Mesendoderm (in vitro differentiated cells): ENCODE measurements around the gene DGAT2.
"Not testable (repeated sequence)": the region's sequence is repeated elsewhere in the genome, so short reads cannot be mapped to it uniquely, and the experiment has no call there.

Source experiments
- DNase-seq: peaks from one replicate; pipeline ENCODE4 v3.0.0; 2013
- H2AK5ac ChIP-seq: 2 replicates; pipeline ENCODE4 v1.6.1; 2013; ENCODE audit warnings: low read length, inconsistent platforms
- H2BK120ac ChIP-seq: 2 replicates; pipeline ENCODE4 v1.6.1; 2013; ENCODE audit warnings: low read depth, mild to moderate bottlenecking, low read length, moderate library complexity, mixed read lengths
- H2BK15ac ChIP-seq: replicated peaks from 2 replicates; pipeline ENCODE4 v1.6.1; 2013; ENCODE audit warnings: low read depth, mild to moderate bottlenecking, moderate library complexity
- H2BK5ac ChIP-seq: 2 replicates; pipeline ENCODE4 v1.6.1; 2013; ENCODE audit warnings: low read length, inconsistent platforms
- H3K18ac ChIP-seq: 2 replicates; pipeline ENCODE4 v1.6.1; 2013; ENCODE audit warnings: mild to moderate bottlenecking, low read length, mixed read lengths
- H3K23ac ChIP-seq: one replicate; pipeline ENCODE4 v1.6.1; 2013; ENCODE audit warnings: low read length
- H3K27ac ChIP-seq: 2 replicates; pipeline ENCODE4 v1.5.1; 2013; ENCODE audit warnings: low read depth, mild to moderate bottlenecking, inconsistent platforms, low read length, moderate library complexity
- H3K27me3 ChIP-seq: 2 replicates; pipeline ENCODE4 v1.6.1; 2013; ENCODE audit warnings: low read length, control low read depth, mild to moderate bottlenecking, inconsistent platforms; ENCODE audit not compliant: insufficient read depth, poor library complexity
- H3K36me3 ChIP-seq: 2 replicates; pipeline ENCODE4 v1.6.1; 2013; ENCODE audit warnings: low read length, inconsistent platforms; ENCODE audit not compliant: control insufficient read depth, insufficient read depth
- H3K4ac ChIP-seq: one replicate; pipeline ENCODE4 v1.6.1; 2013; ENCODE audit warnings: low read depth, mild to moderate bottlenecking, low read length, moderate library complexity
- H3K4me1 ChIP-seq: 2 replicates; pipeline ENCODE4 v1.6.1; 2013; ENCODE audit warnings: low read depth, low read length, inconsistent platforms; ENCODE audit not compliant: control insufficient read depth
- H3K4me2 ChIP-seq: 2 replicates; pipeline ENCODE4 v1.6.1; 2013; ENCODE audit warnings: low read length
- H3K4me3 ChIP-seq: 2 replicates; pipeline ENCODE4 v1.5.1; 2013; ENCODE audit warnings: mild to moderate bottlenecking, low read length
- H3K56ac ChIP-seq: one replicate; pipeline ENCODE4 v1.6.1; 2013; ENCODE audit warnings: low read length
- H3K79me1 ChIP-seq: 2 replicates; pipeline ENCODE4 v1.6.1; 2013; ENCODE audit warnings: low read length, inconsistent platforms
- H3K79me2 ChIP-seq: 2 replicates; pipeline ENCODE4 v1.6.1; 2013; ENCODE audit warnings: mild to moderate bottlenecking, low read length; ENCODE audit not compliant: control insufficient read depth, insufficient read depth
- H3K9ac ChIP-seq: 2 replicates; pipeline ENCODE4 v1.6.1; 2013; ENCODE audit warnings: low read length, inconsistent platforms
- H4K5ac ChIP-seq: one replicate; pipeline ENCODE4 v1.6.1; 2013; ENCODE audit warnings: low read length
- H4K8ac ChIP-seq: one replicate; pipeline ENCODE4 v1.6.1; 2013; ENCODE audit warnings: low read depth, mild to moderate bottlenecking, control low read depth, low read length, moderate library complexity
- WGBS: extraction: QIAGEN DNeasy Blood & Tissue Kit; methylation state at CpG from one replicate; pipeline ENCODE4 v1.1.7; 2013; ENCODE audit warnings: low lambda C conversion rate, missing lambda C conversion rate; ENCODE audit not compliant: insufficient coverage; ENCODE audit errors: extremely low coverage; 5-methylcytosine and 5-hydroxymethylcytosine counted together

DGAT2 gene

DNA sequence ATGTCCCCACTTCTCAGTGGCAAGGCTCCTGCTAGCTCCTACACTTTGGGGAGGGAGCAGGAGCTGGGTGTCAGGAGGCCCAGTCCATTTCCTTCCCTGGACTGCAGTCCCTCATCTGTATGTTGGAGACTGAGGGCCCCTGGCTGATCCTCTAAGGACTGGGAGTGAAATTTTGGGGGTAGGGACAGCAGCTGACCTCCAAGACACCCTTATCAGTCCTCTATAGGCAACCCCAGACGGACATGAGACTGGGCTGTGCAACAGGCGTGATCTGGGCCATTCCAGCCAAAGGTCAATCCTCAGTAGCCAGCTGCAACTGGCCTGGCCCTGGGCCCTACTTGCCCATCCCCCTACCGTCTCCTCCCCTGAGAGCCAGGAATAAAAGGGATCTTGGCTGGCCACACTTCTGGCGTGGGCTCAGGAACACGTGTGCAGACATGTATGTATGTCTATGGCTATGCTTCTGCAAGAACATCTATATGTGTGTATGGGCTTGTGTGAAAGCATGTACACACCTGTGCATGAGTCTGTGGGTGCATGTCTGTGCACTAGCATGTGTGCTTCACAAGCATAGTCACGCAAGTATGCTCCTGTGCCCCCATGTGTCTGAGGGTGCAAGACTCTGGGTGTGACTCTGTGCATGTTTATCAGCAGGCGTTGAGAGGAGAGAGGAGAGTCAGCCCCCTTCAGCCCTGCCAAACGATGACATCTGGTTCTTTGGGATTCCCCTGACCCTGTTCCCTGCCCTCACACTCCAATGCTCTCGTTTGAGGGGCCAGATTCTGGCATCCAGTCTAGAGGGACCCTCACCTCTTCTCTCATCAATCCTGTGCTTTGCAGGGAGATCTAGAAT, 24.6 kb upstream of the DGAT2 start:
- Histone ChIP-seq H3K4me1 (no peaks in the 10 kb centered on the region), H2BK15ac (no peak overlapping the region), H2AK5ac (no peak overlapping the region), H3K36me3 (no peaks in the 10 kb centered on the region), H2BK120ac (no peak overlapping the region), H3K18ac (no peak overlapping the region), H3K79me1 (no peaks in the 10 kb centered on the region), H3K27me3 (no peaks in the 10 kb centered on the region), H3K27ac (no peak overlapping the region), H3K79me2 (no peaks in the 10 kb centered on the region), H2BK5ac (no peak overlapping the region), H3K4me3 (no peak overlapping the region), H4K8ac (no peak overlapping the region), H3K4me2 (no peak overlapping the region), H3K4ac (no peak overlapping the region), H3K9ac (no peak overlapping the region), H4K5ac (no peak overlapping the region), H3K56ac (no peak overlapping the region), H3K23ac (no peak overlapping the region)
- DNase-seq, result no peak
- WGBS, result no CpG with 5 or more reads among the region's 9 CpGs

DNA sequence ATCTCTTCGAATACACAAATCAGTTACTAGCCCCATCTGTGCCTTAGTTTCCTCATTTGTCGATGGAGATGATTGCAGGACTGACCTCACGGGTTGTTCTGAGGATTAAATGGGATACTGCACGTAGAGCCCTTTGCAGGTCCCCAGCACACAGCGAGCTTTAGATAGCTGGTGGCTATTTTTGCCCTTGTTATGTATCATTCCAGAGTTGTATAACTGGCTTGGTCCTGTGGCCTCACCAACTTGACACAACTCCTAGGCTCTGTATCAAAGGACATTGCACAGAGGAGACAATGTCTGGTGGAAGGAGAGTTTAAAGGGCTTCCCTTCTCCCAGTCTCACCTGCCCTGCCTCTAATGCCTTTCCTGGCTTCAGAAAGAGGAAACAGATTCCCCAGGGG, 22.8 kb upstream of the DGAT2 start:
- DNase-seq, result no peak
- Histone ChIP-seq H3K36me3 (no peaks in the 10 kb centered on the region), H3K9ac (no peak overlapping the region), H2BK15ac (no peak overlapping the region), H2BK5ac (no peak overlapping the region), H3K4me3 (no peak overlapping the region), H3K23ac (no peak overlapping the region), H2AK5ac (no peak overlapping the region), H3K4ac (no peak overlapping the region), H3K27me3 (no peaks in the 10 kb centered on the region), H3K27ac (no peak overlapping the region), H3K56ac (no peak overlapping the region), H3K79me2 (no peaks in the 10 kb centered on the region), H3K79me1 (no peaks in the 10 kb centered on the region), H3K18ac (no peak overlapping the region), H4K8ac (no peak overlapping the region), H4K5ac (no peak overlapping the region), H3K4me2 (no peak overlapping the region), H2BK120ac (no peak overlapping the region), H3K4me1 (no peaks in the 10 kb centered on the region)
- WGBS, result no CpG with 5 or more reads among the region's 5 CpGs

- H3K27ac ChIP-seq, H3K4me1 ChIP-seq, H2BK120ac ChIP-seq, H4K8ac ChIP-seq, H3K79me1 ChIP-seq, DNase-seq, H3K56ac ChIP-seq, H3K4me2 ChIP-seq, H2BK15ac ChIP-seq, H3K23ac ChIP-seq, H3K9ac ChIP-seq, H3K18ac ChIP-seq, H3K4ac ChIP-seq, H3K36me3 ChIP-seq, H3K4me3 ChIP-seq, H3K79me2 ChIP-seq, H4K5ac ChIP-seq, H2BK5ac ChIP-seq, H2AK5ac ChIP-seq, H3K27me3 ChIP-seq: not testable (repeated sequence)
- WGBS, result no CpG with 5 or more reads among the region's 26 CpGs
Measured at GRCh38 chr11:75748729-75749273, 19.8 kb upstream of the DGAT2 start.

DNA sequence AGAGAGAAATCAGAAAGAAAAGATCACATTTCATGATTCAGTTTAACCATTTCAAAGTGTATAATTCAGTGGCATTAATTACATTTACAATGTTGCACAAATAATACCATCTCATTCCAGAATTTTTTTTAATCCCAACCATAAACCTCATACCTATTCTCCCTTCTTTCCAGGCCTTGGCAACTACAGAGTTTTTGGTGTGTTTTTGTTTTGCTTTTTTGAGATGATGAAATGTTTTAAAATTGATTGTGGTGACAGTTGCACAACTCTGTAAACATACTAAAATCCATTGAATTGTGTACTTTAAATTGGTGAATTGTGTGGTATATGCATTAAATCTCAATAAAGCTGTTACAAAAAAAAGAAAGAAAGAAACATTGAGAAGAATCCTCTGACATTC, 13.6 kb upstream of the DGAT2 start:
- H2BK120ac ChIP-seq, DNase-seq, H3K27ac ChIP-seq, H3K27me3 ChIP-seq, H3K56ac ChIP-seq, H2BK5ac ChIP-seq, H3K4me3 ChIP-seq, H3K4me1 ChIP-seq, H2AK5ac ChIP-seq, H3K9ac ChIP-seq, H3K23ac ChIP-seq, H3K18ac ChIP-seq, H3K36me3 ChIP-seq, H4K8ac ChIP-seq, H4K5ac ChIP-seq, H3K4ac ChIP-seq, H3K79me1 ChIP-seq, H3K4me2 ChIP-seq, H3K79me2 ChIP-seq, H2BK15ac ChIP-seq: not testable (repeated sequence)

- no peak overlapping the region for H3K23ac ChIP-seq
- no peaks in the 10 kb centered on the region for H3K27me3 ChIP-seq
- no peak overlapping the region for H4K8ac ChIP-seq
- H3K27ac ChIP-seq, result no peak overlapping the region
- H2BK120ac ChIP-seq, result no peak overlapping the region
- no peak overlapping the region for H3K4me2 ChIP-seq
- no peak overlapping the region for H2AK5ac ChIP-seq
- H3K18ac ChIP-seq, result no peak overlapping the region
- H2BK5ac ChIP-seq, result no peak overlapping the region
- H3K36me3 ChIP-seq, result no peaks in the 10 kb centered on the region
- H3K4ac ChIP-seq, result no peak overlapping the region
- H4K5ac ChIP-seq, result no peak overlapping the region
- H2BK15ac ChIP-seq, result no peak overlapping the region
- H3K9ac ChIP-seq, result no peak overlapping the region
- H3K56ac ChIP-seq, result no peak overlapping the region
- H3K79me2 ChIP-seq, result no peaks in the 10 kb centered on the region
- DNase-seq, result no peak
- no peaks in the 10 kb centered on the region for H3K4me1 ChIP-seq
- no peaks in the 10 kb centered on the region for H3K79me1 ChIP-seq
- WGBS, result no CpG with 5 or more reads among the region's 2 CpGs
- no peak overlapping the region for H3K4me3 ChIP-seq
Measured at GRCh38 chr11:75757651-75758050, 10.9 kb upstream of the DGAT2 start.

DNA sequence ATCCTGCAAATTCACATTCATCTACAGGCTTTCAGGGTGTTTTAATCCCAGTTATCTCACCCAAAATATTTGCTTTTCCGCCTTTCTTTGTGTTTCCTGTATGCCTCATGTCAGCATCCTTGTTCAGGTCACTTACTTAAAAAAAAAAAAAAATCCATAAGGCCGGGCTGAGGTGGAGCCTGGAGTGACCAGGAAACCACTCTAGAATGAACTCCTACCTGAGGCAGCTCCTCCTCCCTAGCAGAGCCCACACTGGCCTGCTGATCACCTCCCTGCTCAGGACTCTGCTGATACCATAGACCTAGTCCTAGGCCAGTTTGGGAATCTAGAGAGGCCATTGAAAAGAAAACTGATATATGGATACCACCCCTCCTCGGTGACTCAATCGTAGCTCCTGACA, 8.7 kb upstream of the DGAT2 start:
- no peak overlapping the region for H3K23ac ChIP-seq
- H3K4me2 ChIP-seq, result no peak overlapping the region
- H3K79me2 ChIP-seq, result no peaks in the 10 kb centered on the region
- no peak overlapping the region for H2AK5ac ChIP-seq
- H4K8ac ChIP-seq, result no peak overlapping the region
- H2BK5ac ChIP-seq, result no peak overlapping the region
- no peaks in the 10 kb centered on the region for H3K4me1 ChIP-seq
- no peak overlapping the region for H3K4ac ChIP-seq
- no peaks in the 10 kb centered on the region for H3K79me1 ChIP-seq
- H3K9ac ChIP-seq, result no peak overlapping the region
- H4K5ac ChIP-seq, result no peak overlapping the region
- H3K4me3 ChIP-seq, result no peak overlapping the region
- no peak overlapping the region for H3K56ac ChIP-seq
- H3K27ac ChIP-seq, result no peak overlapping the region
- no peaks in the 10 kb centered on the region for H3K36me3 ChIP-seq
- H2BK15ac ChIP-seq, result no peak overlapping the region
- WGBS, result no CpG with 5 or more reads among the region's 4 CpGs
- H2BK120ac ChIP-seq, result no peak overlapping the region
- H3K27me3 ChIP-seq, result no peaks in the 10 kb centered on the region
- H3K18ac ChIP-seq, result no peak overlapping the region
- DNase-seq, result no peak
